Measurements from ENCODE around the gene PDGFA.
A peak's percentile ranks its signal among the peaks of the same experiment; 100 is the strongest.

The PDGFA gene

GRCh38 chr7:468681-469562 lies 50.7 kb downstream of the PDGFA start:
- DNase-seq, result no peak

- DNase-seq, result no peak
Measured at GRCh38 chr7:467856-468545, 51.6 kb downstream of the PDGFA start.

GRCh38 chr7:467393-467828 lies 52.2 kb downstream of the PDGFA start:
- no peak for DNase-seq

GRCh38 chr7:466465-467191 lies 53.0 kb downstream of the PDGFA start:
- no peak for DNase-seq

GRCh38 chr7:465710-466400 lies 53.8 kb downstream of the PDGFA start:
- DNase-seq, result no peak

- no peak for DNase-seq
Measured at GRCh38 chr7:464454-465401, 54.9 kb downstream of the PDGFA start.

DNA sequence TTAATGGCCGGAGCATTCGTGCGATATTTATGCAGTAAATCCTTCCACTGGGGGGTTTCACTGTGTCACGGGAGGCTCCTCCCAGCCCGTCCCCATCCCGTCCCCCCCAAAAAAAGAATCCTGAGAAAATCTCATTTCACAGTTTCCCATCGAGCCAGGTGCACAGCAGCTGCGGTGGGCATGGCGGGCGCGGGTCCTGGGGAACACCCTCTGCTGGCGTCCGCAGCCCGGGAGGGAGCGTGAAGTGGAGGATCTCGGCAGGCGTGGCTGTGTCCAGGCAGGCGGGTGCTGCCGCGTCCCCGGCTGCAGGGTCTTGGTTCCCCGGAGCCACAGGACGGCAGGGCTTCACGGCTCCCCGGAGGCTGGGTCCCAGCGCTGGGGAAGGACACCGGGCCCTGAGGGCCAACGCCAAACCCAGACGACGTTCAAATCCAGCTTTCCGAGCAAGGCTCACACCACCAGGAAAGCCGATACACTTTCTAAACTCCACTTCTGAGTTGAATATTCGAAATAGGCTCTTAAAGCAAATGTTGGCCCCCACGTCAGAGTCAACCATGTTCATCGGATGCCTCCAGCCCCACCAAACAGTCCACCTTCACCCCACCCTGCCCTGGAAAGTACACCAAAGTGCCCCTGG lies 55.7 kb downstream of the PDGFA start:
- DNase-seq, result no peak

DNA sequence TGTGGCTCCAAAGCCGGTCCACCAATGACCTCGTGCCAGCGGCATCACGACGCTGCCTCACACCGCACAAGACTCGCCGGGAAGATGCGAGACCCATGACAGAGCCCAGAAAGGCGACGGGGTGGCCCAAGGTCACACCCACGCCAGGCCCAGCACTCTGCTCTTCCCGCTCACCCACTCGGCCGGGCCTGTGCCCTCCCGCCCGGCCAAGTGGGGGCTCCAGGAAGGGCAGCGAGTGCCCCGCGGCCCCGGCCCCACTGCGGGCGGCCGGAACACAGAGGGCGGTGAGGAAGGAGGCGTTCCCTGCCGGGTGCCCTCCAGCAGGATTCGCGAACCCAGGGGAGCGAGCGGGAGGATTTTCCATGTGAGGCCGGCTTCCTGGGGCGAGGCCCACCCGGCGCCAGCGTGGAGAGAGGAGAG lies 56.3 kb downstream of the PDGFA start:
- no peak for DNase-seq

GRCh38 chr7:462173-463103 lies 57.2 kb downstream of the PDGFA start:
- DNase-seq, result no peak

- DNase-seq, result no peak
Measured at GRCh38 chr7:461453-462172, 58.0 kb downstream of the PDGFA start.

DNA sequence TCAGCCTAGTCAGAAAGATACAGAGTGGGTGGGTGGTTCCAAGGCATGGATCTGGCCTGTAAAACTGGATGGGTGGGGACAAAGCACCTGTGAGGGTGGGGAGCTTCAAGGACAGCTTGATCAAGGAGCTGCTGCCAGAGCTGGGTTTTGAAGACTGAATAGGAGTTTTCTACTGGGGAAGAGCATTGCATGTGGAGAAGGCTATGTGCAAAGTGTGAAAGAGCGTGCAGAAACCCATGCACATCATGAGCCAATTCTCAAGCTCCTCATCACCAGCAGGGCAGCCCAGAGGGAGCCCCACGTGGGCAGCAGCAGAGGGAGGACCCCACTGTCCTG lies 58.6 kb downstream of the PDGFA start:
- DNase-seq, result no peak

GRCh38 chr7:460374-461116 lies 59.1 kb downstream of the PDGFA start:
- no peak for DNase-seq

DNA sequence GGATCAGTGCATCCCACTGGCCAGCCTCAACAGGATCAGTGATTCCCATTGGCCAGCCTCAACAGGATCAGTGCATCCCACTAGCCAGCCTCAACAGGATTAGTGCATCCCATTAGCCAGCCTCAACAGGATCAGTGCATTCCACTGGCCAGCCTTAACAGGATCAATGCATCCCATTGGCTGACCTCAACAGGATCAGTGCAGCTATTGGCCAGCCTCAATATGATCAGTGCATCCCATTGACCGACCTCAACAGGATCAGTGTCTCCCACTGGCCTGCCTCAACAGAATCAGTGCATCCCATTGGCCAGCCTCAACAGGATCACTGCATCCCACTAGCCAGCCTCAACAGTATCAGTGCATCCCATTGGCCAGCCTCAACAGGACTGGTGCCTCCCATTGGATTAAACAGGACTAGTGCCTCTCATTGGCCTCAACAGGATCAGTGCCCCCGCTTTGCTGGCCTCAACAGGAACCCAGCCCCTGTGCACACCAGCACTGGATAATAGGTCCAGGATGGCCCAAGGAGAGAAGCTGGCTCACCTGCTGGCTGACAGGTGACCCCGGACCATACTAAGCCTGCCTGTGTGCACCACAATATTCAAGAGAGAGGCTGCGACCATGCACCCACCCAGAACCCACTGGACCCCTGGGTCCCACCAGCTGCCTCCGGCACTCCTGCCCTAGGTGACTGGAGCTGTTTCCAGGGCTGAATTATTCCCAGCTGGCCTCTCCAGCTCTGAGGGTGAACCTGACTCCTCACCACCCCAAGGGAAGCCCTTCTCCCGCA lies 59.9 kb downstream of the PDGFA start:
- no peak for DNase-seq

- no peak for DNase-seq
Measured at GRCh38 chr7:458511-459245, 61.0 kb downstream of the PDGFA start.

DNA sequence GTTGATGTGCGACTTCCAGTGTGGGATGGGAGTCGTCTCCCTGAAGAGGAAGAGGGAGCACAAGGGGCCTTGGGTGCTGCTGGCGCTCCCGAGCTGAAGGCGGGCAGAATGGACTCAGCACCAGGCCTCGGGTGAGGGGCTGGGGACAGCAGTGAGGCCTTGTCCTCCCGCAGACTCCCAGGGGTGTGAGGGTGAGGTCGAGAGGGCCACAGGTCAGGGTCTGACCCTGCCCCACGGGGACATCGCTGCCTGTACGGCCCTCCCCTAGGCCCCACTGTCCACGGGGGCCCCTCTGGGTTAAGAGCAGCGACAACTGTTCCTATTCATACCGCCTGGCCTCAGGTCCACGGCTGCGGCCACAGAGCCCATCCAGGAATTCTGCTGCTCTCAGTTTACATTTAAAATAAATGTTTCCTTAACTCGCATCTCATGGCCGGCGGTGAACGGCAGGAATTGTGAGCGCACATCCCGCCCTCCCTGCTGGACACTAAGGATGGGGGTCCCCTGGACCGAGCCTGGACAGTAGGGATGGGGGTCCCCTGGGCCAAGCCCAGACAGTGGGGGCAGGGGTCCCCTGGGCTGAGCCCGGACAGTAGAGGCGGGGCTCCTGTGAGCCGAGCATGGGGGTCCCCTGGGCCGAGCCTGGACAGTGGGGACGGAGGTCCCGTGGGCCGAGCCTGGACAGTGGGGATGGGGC lies 61.7 kb downstream of the PDGFA start:
- DNase-seq, result no peak

- peak; percentile 45 for DNase-seq
Measured at GRCh38 chr7:455110-455928, 64.3 kb downstream of the PDGFA start.

Measured in NCI-H1436 (cell line).